Lower leg skin (tissue), 3 donors: Measurements from ENCODE around the gene DCTN5.

Experiments used
- CTCF ChIP-seq, 3 donors: fragments of 450-650 bp; IDR thresholded peaks; one replicate each; pipeline ENCODE4 v1.5.1; 2016; ENCODE audit warnings: antibody characterized with exemption in 3 of 3, mild to moderate bottlenecking in 3 of 3, moderate library complexity in 2 of 3
- POLR2A ChIP-seq, 2 donors: fragments of 450-650 bp; IDR thresholded peaks; one replicate each; pipeline ENCODE4 v1.6.1; 2016 to 2017; ENCODE audit warnings: antibody characterized with exemption in 2 of 2, mild to moderate bottlenecking in 1 of 2, moderate library complexity in 1 of 2

GRCh38 chr16:23678430-23679273 is 37.4 kb downstream of the DCTN5 start, which contains the start of gene PLK1:
- TF ChIP-seq POLR2A (IDR thresholded peaks at IDR 0.05) (no peak), CTCF (IDR thresholded peaks at IDR 0.05) (no peak)
